DMS153 treated with DMSO at 0.1 percent for 48 hours (cell line): ENCODE measurements around the gene FOXA3.
A peak's percentile ranks its signal among the peaks of the same experiment; 100 is the strongest.

Experiments used
- DNase-seq: peaks from one replicate; lab custom pipeline; 2025; ENCODE audit not compliant: unreplicated experiment; lab: John Stamatoyannopoulos, UW

FOXA3 gene

DNA sequence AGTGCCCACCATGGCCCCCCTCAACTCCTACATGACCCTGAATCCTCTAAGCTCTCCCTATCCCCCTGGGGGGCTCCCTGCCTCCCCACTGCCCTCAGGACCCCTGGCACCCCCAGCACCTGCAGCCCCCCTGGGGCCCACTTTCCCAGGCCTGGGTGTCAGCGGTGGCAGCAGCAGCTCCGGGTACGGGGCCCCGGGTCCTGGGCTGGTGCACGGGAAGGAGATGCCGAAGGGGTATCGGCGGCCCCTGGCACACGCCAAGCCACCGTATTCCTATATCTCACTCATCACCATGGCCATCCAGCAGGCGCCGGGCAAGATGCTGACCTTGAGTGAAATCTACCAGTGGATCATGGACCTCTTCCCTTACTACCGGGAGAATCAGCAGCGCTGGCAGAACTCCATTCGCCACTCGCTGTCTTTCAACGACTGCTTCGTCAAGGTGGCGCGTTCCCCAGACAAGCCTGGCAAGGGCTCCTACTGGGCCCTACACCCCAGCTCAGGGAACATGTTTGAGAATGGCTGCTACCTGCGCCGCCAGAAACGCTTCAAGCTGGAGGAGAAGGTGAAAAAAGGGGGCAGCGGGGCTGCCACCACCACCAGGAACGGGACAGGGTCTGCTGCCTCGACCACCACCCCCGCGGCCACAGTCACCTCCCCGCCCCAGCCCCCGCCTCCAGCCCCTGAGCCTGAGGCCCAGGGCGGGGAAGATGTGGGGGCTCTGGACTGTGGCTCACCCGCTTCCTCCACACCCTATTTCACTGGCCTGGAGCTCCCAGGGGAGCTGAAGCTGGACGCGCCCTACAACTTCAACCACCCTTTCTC is 8.2 kb downstream of the FOXA3 start:
- no peak for DNase-seq

DNA sequence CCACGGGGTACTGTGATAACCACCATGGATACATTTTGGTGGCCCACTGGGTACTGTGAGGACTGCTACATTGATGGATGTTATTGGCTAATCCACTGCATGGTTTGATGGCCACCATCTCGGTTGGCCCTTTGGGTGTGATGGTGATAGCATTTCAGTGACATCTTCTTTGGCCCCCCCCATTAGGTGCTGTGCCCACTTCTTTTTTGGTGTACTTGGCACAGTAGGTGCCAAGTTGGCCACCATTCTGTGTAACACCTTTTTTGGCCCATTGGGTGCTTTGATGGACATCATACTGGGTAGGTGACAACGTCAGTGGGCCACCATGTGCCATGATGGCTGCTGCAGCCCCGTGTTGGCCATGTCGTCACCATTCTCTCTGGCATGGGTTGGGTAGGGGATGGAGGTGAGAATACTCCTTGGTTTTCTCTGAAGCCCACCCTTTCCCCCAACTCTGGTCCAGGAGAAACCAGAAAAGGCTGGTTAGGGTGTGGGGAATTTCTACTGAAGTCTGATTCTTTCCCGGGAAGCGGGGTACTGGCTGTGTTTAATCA is 9.2 kb downstream of the FOXA3 start:
- DNase-seq, result no peak

DNA sequence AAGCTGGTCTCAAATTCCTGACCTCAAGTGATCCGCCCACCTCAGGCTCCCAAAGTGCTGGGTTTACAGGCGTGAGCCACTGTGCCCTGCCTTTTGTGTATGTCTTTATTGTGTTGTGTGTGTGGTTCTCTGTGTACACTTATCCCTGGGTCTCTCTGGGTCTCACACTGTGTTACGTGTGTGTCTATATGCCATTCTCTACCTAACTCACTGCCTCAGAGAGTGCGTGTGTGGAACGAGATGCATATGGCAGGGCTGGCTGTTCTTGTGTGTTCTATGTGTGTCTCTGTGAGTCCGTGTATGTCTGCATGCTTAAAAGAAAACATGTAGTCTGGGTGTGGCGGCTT is 10.5 kb downstream of the FOXA3 start:
- DNase-seq, result no peak

DNA sequence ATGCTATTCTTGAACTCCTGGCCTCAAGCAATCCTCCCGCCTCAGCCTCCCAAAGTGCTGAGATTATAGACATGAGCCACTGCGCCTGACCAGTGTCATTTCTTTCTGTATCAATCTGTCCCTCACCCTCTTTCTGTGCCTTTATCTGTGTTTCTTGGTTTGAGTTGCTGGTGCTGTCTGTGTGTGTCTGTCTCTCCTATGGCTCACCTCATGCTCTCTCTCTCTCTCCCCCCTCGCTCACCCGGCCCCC is 12.0 kb downstream of the FOXA3 start:
- no peak for DNase-seq

DNA sequence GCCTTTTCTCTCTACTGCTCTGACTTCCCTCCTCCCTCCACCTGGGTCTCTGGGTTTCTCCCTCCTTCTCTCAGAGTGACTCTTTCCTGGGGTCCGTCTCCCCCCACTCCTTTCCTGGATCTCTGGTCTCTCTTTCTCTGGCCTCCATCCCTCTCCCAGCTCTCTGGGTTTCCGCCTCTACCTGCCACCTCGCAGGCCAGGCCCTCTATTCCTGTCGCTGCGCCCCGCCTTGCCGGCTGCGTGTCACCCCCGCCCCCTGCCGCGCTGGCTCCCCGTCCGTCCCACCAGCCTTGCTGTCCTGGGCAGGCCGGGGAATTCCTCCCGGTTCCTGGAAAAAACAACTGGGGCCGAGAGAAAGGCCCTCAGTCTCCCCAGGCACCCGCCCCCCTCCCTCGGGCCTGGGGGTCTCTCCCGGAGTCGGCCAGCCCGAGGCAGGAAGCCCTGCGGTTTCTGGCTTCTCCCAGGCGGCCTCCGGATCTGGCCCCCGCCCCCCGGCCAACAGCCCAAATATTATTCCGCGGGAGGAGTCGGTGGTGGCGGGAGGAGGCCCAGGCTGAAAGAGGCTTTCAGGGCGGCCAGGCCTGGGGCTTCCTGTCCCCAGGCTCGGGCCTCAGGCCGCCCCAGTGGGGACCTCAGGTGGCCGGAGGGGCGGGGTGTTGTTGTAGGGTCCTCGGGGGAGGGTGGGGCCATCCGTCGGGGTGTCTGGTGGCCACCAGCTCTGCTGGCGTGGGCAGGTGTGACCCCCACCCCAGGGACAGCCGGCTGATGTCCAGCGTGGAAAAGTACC is 12.5 kb downstream of the FOXA3 start:
- no peak for DNase-seq

DNA sequence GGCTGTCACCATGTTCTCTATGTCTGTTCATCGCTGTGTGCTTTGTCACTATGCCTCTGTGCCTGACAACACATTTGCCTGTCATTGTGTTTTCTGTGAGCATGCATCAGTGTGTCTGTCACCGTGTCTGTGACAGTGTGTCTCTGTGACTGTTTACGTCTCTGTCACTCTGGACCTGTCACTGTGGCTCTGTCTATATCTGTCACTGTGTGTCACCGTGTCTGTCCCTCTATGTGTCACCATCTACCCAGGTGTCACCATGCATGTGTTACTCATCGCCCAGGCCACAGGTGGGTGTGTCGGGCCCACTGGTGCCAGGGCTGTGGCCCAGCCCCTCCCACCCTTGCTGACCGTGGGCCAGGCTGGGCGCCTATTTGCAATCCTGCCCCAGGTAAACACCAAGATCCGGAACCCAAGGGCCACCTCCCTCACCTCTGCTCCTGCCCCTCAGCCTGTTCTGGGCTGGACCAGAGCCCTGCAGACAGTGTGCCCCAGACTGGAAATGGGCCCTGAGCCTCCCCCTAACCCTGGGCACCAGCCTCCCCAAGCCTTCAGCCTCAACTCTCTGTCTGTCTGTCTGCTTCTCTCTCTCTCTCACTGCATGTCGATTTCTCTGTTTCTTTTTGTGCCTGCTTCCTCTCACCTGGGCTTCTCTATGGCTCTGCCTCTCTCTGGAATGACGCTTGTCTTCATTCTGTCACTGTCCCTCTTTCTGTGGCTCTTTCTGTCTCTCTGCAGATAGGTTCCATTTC is 14.1 kb downstream of the FOXA3 start:
- no peak for DNase-seq

DNA sequence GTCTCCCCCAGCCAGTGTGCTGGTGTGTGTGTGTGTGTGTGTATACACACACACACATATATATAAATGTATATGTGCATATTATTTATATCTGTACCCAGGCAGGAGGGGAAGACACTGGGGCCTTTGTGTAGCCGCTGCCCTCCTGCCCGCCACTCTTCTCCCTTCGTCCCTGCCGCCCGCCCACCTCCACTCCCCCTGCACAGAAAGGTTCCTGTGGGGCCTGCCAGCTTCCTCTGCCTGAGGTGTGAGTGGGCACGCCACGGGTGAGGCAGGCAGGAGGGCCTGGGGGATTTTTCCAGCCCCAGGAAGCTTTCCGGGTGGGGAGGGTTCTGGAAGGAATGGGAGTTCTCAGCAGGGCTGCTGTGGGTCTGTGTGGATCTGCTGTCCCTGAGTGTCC is 14.9 kb downstream of the FOXA3 start:
- no peak for DNase-seq

DNA sequence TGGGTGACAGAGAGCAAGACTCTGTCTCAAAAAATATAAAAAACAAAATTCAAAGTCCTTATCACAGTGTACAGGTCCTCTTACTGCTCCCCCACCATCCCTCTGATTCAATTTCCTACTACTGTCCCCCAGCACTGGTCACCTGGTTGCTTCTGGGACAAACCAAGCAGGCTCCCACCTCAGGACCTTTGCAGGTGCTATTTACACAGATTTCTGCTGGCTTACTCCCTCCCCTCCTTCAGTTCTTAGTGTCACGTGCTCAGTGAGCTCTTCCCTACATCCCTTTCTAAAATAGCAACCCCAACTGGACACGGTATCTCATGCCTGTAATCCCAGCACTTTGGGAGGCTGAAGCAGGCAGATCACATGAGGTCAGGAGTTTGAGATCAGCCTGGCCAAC is 15.8 kb downstream of the FOXA3 start:
- no peak for DNase-seq

DNA sequence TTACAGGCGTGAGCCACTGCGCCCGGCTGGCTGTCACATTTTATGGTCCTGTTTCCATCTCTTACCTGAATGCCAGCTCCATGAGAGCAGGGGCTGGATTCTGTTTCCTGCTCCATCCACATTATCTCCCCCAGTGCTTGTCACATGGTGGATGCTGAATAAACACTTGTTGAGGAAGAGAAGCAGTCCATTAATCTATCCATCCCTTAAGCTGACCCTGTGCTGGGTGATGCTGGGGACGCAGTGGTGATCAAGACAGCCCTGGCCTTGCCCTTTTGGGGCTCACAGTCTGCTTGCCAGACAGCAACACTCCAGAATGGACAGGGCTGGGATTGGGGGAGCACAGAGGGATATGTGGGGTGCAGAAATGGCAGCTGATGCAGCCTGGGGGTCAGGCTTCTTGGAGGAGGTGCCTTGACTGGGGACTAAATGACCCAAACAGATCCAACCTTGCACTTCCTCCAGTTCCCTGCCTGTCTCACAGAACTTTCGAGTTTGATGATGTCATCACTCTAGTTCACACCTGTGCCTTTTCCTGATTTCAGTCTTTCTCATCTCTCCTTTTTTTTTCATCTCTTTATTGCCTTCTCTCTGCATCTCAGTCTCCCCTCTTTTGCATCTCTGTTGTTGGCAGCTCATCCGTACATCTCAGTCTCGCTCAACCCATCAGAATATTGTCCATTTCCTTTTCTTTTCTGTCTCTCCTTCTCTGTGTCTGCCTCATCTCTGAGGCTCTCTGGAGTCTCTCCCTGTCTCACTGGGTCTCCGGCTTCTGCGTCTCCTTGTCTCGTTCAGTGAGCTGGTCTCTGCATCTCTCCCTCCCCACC is 17.2 kb downstream of the FOXA3 start:
- no peak for DNase-seq

DNA sequence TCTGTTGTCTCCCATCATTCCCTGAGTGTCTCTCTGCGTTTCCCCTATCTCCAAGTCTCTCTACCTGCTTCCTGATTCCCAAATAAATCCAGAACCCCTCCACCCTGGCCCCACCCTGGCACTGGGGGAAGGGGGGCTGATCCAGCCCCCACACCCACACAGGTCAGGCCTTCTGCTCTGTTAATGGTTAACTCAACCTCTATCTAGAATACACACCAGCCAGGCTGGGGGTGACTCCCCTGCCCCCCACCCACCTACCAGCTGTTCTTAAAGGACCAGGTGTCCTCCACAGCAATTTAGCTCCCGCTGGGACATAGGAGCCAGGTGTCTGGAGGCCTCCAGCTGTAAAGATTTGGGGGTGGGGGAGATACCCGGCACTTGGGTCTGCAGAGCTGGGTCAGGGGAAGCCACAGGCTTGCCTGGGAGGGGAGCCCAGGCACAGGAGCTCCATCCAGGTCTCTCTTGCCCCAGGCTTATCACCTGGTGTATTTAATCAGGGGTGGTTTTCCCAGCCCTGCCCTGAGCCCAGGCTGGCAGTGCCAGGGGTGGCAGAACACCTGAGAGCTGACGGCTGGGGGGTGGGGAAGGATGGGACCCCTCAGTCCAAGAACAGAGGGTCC is 17.9 kb downstream of the FOXA3 start:
- DNase-seq, result no peak

DNA sequence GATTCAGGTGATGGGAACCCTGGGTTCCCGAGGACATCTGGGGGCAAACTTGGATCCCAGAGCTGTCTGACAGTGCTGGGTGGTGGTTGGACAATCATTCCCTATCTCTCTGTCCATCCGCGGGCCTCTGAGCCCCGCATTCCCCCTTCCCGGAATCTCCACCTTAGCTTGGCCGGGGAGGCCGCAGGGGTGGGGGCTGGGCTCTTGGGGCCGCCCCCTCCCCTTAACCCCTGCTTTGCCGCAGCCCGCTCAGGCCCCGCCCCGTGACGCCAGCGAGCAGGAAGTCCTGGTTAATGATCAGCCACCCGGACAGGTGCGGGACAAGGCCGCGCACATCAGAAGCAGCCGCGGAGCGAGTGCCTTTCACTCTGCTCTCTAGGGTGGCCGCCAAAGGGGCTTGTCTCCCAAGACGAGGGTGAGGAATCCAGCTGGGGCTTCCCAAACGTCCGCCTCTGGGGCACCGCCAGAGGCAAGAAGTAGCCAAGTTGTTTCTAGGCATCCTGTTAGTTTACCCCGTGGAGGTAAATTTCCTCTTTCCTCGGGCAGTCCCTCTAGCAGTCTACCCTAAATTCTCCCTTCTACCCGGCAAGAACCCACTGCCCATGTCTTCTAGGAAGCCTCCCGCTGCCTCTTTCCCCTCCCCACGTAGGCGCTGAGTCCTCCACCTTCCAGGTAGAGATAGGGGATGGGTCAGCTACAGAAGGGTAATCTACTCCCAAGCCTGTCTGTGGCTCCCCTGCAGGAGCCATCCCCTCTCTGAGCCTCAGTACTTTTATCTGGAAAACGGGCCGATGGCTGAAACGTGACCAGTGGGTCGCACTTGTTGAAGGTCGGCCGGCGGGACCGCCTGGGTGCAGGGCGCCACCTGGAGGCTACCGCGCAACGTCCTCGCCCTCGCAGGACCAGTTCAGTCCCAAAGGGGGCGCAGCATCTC is 18.8 kb downstream of the FOXA3 start:
- peak; percentile 62 for DNase-seq

DNA sequence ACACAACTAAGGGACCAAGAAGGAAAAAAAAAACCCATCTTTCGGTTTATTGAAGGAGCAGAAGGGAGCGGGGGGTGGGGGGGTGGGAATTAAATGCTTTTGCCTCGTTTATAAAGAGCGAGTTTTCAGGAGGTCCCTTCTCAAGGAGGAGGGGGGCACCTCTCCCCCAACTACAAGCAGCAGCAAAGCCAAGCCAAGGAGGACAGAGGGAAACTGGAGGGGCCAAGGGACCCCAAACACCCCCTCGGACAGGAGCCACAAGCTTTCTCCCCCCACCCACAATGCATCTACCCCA is 19.4 kb downstream of the FOXA3 start:
- DNase-seq, result no peak

DNA sequence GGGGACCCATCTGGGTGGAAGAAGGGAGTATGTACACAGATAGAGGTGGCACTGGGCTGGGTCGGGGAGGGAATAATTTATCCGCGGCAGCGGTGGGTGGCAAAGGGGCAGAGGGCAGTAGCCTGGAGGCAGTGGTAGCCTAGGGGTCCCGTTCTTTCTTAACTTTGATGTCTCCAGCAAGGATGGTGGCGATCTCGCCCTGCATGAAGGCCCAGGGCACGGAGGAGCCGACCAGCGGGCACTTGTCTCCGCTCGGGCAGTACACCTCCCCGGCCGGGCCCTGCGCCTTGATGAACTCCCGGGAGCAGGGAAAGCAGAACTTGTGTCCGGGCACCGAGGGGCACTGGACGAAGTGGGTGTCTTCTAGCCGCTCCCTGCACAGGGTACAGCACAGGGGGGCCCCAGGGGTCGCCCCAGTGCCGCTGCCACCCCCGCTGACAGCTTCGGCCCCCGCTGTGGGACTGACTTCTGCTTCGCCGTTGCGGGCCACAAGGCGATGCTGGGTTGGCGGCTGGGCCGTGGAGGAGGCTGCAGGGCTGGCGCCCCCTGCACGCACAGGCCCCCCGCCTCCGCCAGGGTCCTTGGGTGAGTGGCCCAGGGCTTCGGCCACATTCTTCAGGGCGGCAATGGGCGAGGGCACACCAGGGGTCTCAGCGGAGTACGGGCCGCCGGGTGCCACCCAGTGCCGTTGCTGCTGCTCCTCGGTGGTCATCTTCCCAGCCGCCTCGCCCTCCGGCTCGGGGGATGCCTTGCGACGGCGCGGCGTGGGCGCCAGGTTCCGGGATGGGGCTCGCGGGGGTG is 20.0 kb downstream of the FOXA3 start:
- DNase-seq, result no peak

DNA sequence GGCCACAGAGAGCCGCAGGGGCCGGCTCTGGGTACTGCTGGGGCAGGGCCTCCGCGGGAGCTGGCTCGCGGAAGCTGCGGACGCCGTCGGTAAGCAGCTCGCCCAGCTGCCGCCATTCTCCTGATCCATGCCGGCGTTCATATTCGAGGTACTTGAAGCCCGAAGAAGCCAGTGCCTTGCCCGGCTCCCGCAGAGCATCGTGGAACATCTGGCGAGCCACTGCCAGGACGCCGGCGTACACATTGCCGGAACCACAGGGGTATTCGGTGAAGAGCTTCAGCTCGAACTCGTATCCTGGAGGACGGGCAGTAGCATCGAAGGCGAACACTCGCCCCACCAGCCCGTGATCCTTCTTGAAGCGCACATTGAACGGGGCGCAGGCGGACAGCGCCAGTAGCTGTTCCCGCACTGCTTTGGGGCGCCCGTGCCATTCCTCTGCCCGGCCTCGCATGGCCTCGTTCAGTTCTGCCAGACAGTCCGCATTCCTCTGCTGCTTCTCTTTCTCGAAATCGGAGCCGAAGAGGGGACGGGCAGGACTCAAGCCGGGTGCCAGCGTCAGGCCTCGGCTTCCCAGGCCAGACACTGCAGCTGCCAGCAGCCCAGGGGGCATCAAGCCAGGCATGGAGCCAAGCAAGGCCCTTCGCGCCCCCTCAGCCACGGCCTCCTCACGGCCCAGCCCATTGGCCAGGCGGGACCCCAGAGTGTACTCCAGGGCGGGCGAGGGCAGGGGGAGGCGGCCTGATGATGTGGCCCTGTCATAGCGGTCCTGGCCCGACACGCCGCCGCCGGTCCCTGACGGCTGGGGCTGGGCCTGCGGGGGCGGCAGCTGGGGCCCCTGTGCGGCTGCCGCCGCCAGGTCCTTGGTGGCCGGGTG is 20.8 kb downstream of the FOXA3 start:
- no peak for DNase-seq

DNA sequence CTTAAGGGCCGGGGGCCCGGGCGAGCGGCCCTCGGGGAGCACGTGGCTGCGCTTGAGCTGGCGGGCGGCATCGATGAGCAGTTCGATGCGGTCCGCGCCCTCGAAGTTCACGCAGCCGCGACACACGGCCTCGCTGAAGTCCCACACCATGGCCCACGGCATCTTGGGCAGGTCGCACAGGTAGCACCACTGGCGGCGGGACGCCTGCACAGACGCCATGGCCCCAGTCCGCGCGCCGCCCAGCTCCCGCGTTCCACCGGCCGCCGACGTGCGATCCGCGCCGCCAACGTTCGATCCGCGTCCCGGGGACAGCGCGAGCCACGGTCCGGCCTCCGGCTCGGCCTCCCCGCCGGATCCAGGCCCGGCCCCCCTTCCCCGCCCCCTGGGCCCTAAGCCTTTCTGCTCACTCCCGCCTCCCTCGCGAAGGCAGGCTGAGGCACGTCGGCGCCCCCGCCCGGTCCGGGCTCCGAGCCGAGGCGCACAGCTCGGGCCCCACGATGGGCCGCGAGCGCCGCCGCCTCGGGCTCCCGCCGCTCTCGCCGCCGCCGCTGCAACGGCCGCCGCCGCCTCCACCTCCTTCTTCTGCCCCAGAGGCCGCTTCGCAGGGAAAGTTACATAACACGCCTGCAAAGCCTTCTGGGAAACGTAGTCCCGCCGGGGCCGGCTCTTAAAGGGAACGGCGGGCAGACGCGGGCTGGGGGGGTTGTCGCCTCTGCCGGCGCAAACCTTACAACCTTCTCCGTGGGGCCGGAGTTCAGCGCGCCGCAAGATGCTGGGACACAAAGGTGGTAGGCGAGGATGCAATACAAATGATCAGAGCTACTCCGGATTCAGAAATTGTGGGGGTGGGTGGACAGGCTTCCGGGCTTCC is 21.7 kb downstream of the FOXA3 start, which contains the start of gene IRF2BP1:
TSS of gene IRF2BP1 (minus strand) at position 586 of the 871 bp plus-strand sequence. CDS start at position 219, 367 bp downstream.
- DNase-seq, result peak; percentile 75

DNA sequence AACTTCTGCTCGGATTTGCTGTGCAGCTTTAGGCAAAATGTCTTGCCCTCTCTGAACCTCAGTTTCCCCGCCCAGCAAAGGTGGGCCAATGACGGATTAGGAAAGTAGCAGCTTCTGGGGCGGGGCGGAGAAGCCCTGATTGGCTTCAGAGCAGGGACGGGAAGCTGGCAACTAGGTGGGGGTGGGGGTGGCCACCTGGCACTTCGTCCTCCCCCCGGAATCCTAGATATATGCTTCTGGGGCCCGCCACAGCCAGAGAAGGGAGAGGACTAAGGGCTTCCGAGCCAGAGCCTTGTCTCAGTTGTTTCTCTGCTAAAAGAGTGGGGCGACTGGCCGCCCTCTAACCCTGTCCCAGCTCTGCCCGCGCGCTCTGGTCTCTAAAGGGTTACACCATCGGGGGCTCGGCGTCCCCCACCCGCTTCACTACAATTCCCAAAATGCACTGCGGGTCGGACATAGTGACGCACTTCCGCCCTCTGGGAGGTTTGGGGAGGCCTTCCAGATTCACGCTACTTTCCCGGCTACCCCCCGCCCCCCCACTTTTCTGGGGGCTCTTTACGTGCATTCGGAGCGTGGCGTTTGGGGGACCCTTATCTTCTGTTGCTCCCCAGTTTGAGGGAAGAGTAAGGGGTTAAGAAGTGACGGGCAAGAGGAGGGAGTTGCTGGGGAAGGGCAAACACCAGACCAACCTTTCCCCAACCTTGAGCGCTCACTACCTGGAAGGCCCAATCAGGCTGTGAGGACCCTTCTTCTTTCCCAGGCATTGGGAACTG is 22.5 kb downstream of the FOXA3 start:
- DNase-seq, result peak; percentile 71
